NCI-H524 (cell line): ENCODE data around the gene VSIG10.

ENCODE experiments used
- DNase-seq, 2 experiments: peaks; one replicate each; lab custom pipeline; 2025; lab: John Stamatoyannopoulos, UW

Gene VSIG10

DNA sequence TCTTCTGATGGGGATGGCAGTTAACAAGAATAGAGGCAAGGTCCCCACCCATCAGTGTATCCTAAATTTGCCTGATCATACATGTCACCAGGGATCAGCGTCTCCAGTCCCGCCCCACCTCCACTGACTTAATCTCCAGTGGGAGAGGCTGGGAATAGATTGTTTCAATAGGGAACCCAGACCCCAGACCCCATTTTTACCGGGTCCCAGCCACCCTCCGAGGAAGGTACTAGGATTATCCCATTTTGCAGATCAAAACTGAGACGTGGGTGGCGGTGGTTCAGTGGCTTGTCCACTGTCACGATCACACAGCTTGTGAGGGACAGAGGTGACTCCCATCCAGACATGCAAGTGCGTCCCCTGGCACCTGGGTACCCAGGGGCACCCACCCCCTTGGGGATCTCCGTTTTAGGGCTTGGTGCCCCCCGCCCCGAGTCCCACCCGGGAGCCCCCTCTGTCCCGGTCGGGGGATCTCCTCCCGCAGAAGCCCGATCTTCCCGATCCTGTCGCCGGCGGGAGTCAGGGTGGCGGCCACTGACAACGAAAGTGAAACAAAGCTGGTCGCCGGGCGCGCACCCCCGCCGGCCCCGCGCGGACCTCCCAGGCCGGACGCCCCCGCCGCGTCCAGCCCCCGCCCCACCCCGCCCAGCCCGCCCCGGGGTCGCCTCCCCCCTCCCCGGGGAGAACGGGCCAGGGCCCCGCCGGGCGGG, 43.4 kb downstream of the VSIG10 start:
- peak in 1 of 2 experiments; percentile 11 for DNase-seq

DNA sequence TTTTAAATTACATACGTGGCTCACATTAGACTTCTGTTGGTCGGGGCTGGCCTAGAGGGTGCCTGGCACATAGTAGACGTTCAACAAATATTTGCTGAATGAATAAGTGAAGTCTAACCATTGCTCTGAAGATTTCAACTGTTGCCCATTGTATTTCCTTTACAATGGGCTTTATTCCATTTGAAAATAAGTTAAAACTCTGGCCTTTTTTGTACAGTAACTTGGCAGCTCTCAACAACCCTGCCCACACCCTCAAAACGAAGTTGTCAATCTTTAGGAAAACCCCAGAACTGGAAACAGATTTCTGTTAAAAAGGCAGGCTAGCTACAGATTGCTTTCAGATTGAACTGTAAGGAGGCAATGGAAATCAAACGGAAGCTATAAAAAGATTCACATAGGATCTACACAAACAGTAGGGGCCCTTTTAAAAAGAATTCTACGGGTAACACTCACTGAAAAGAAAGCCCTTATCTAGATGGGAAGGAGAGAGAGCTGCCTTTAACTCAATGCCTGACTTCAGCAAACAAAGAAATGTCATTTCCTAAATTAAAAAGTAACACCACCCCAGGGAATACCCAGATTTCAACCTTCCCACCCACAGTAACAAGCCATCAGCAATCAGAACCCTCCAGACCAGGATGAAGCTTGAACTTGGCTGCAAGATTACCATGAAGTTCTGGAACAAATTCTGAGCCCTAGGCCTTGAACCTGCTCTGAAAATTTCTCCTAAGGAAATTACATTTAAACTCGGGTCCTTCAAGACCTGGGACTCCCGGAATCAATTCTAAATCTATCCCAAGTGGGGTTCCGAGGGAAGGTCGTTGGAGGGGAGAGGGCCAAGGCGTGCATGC, 44.2 kb downstream of the VSIG10 start:
- DNase-seq, result no peak

GRCh38 chr12:118058881-118059280, 44.9 kb downstream of the VSIG10 start:
- DNase-seq, result no peak

- no peak for DNase-seq
Observed at GRCh38 chr12:118058227-118058626, 45.6 kb downstream of the VSIG10 start.

DNA sequence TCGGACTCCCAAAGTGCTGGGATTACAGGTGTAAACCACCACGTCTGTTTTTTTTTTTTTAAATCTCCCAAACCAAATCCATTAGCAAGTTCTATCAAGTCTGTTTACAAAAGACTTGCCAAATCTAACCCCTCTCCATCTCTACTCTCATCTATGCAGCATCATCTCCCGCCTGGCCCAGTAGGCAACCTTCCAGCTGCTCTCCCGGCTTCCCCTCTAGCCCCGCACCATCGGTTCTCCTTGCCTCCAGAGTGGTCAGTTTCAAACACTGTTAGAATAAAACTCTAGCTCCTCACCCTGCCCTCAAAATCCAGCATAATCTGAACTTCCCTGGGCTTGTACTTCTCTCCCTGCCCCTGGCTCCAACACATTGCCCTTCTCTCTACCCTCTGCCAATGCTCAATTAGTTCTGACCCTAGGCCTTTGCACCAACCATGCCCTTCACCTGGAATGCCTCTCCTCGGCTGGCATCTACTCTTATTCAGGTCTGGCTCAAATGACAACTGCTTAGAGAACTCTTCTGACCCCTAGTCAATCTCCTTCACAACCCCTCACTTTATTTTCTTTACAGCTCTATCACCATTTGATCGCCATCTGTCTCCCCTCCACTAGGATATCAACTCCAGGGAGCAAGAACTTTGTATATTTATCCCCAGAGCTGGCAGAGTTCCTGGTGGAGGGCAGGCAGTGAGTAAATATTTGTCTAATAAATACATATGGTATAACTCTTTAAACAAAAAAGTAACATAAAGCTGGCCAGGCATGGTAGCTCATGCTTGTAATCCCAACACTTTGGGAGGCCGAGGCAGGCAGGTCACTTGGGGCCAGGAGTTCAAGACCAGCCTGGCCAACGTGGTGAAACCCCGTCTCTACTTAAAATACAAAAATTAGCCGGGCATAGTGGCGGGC, 47.7 kb downstream of the VSIG10 start:
- DNase-seq, result peak in 1 of 2 experiments; percentile 13

DNA sequence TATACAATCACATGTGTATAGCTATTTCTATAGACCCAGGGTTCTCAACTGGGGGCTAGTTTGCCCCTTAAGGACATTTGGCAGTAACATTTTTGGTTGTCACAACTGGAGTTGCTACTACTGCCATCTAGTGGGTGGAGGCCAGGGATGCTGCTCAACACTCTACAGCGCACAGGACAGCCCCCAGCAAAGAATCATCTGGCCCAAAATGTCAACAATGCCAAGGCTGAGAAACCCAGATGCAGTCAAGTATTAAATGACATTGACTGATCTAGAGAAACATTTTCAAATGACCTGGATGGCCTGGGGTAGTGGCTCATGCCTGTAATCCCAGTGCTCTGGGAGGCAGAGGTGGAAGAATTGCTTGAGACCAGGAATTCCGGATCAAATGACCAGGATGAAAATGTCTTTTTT, 48.7 kb downstream of the VSIG10 start:
- peak; percentile 13 to 78 for DNase-seq

DNA sequence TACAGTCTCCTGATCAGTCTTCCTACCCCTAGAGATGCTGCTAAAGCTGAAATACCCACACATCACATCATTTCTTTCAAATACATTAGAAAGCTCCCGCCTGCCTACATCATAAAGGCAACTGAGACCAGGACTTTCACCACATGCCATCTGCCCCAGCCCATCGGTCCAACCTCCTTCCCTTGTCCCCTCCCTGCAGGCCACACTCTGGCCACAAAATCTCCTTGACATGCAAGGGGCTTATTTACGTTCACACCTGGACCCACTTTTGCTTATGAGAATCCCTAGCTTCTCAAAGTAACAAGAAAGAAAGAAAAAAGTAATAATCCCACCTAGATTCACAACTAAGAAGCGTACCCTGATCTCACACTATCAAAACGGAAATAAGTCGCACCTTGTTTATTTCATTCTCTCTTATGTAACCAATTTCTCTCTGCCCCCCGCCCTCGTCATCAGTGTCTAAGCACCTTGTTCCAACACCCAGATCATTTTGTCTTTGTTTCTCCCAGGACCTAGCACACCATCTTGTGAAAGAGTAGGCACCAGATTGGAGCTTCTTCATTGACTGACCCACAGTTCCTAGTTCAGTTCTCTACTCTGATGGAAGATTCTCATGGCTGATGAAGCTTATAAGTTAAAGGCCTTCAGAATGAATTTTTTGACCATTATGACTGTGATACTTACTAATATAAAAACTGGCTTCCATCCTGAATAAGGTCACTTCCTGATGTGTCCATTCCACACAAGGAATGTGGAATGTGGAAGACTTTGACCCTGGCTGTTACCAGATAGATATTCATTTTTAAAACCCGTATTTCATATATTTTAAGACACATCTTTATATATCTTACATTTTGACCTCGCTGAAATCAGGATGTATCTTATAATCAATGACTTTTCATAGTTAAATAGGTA, 50.5 kb downstream of the VSIG10 start:
- DNase-seq, result no peak

GRCh38 chr12:118052324-118053070, 51.3 kb downstream of the VSIG10 start:
- no peak for DNase-seq

- no peak for DNase-seq
Observed at GRCh38 chr12:118050972-118051910, 52.6 kb downstream of the VSIG10 start.

GRCh38 chr12:118046430-118046829, 57.4 kb downstream of the VSIG10 start:
- no peak for DNase-seq

GRCh38 chr12:118044577-118044976, 59.2 kb downstream of the VSIG10 start:
- DNase-seq, result no peak

- no peak for DNase-seq
Observed at GRCh38 chr12:118044075-118044474, 59.7 kb downstream of the VSIG10 start.

DNA sequence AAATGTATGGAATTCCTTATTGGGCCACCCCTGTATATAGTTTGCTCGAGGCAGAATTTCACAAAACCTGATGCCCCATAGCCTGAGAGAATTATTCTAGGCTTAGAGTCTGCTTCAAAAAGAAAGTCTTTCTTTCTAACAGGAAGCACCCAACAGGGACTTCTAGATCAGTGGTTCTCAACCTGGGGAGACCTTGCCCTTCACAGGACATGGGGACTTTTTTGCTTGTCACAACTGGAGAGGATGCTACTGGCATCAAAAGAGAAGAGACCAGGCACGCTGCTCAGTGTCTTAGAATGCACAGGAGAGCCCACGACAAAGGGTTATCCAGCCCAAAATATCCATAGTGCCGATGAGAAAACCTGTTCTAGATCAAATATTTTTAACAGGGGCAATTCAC, 61.7 kb downstream of the VSIG10 start:
- DNase-seq, result no peak

- DNase-seq, result no peak
Observed at GRCh38 chr12:118038137-118038536, 65.7 kb downstream of the VSIG10 start.

GRCh38 chr12:118036672-118037411, 67.0 kb downstream of the VSIG10 start:
- DNase-seq, result no peak

GRCh38 chr12:118035190-118036041, 68.4 kb downstream of the VSIG10 start:
- peak in 1 of 2 experiments; percentile 28 for DNase-seq

- peak; percentile 33 to 72 for DNase-seq
Observed at GRCh38 chr12:118034429-118035189, 69.2 kb downstream of the VSIG10 start.
